GM12878 (cell line): Measurements from ENCODE around the gene BANP. TPM values are rescaled to one million over a fixed set of nuclear protein-coding genes. Genes with fewer than 3 reads are reported as not detected.

Source experiments
- ATAC-seq: fragments of 200-7000 bp; cut with Tn5 transposase; 3 replicates; pipeline ENCODE4 v1.9.1; 2020; ENCODE audit warnings: mild to moderate bottlenecking, moderate library complexity
- BruUV-seq: library from RNA; stranded (reverse); fragments of 400-500 nt; replicated peaks from 2 replicates; lab custom pipeline; 2021; lab: Mats Ljungman, UMichigan
- CTCF ChIA-PET: fragments of 300-600 bp; sonication (Branson Sonifier 250); formaldehyde crosslinking; extraction: SDS; loops from one replicate; lab custom pipeline; 2021; ENCODE audit warnings: inconsistent platforms; lab: Yijun Ruan, JAX
- POLR2A ChIA-PET: fragments of 350-600 bp; formaldehyde crosslinking; extraction: SDS; loops from one replicate; lab custom pipeline; 2021; ENCODE audit warnings: inconsistent platforms; lab: Charles Lee
- RAD21 ChIA-PET: fragments of 300-600 bp; sonication (Branson Sonifier 250); formaldehyde crosslinking; loops from one replicate; lab custom pipeline; 2023; ENCODE audit warnings: antibody characterized with exemption; ENCODE audit not compliant: unreplicated experiment; lab: Charles Lee
- SMC1A ChIA-PET: fragments of 300-600 bp; sonication (Branson Sonifier 250); formaldehyde crosslinking; loops from one replicate; lab custom pipeline; 2023; ENCODE audit not compliant: unreplicated experiment, uncharacterized antibody; lab: Charles Lee
- DNase-seq: peaks from one replicate; pipeline ENCODE4 v3.0.0-alpha.2; 2011; ENCODE audit warnings: low read depth, low spot score
- FAIRE-seq: peaks from 3 replicates; lab custom pipeline; 2011; peaks lifted over from hg19 to GRCh38; lab: Jason Lieb, UNC
- H2AFZ ChIP-seq: 2 replicates; pipeline ENCODE4 v1.6.0; 2011; ENCODE audit warnings: low read depth, low read length, control low read depth; ENCODE audit not compliant: control insufficient read depth
- H3K27ac ChIP-seq: 2 replicates; pipeline ENCODE4 v1.5.1; 2011; ENCODE audit warnings: control low read depth; ENCODE audit not compliant: control insufficient read depth, insufficient read depth
- H3K27me3 ChIP-seq, 2 experiments: replicated peaks in 1 of 2; 2 replicates each; pipeline versions ENCODE4 v1.6.0 to v1.6.1; 2011; ENCODE audit warnings: low read length in 1 of 2; ENCODE audit not compliant: control insufficient read depth in 2 of 2, insufficient read depth in 2 of 2
- H3K36me3 ChIP-seq, 2 experiments: 2 replicates each; pipeline ENCODE4 v1.5.1; 2011; ENCODE audit warnings: low read length in 1 of 2; ENCODE audit not compliant: control insufficient read depth in 2 of 2, insufficient read depth in 2 of 2
- H3K4me1 ChIP-seq: 2 replicates; pipeline ENCODE4 v1.6.1; 2011; ENCODE audit warnings: mild to moderate bottlenecking, low read length, moderate library complexity, mixed read lengths; ENCODE audit not compliant: control insufficient read depth, insufficient read depth
- H3K4me2 ChIP-seq: 2 replicates; pipeline ENCODE4 v1.6.0; 2011; ENCODE audit warnings: control low read depth; ENCODE audit not compliant: control insufficient read depth, insufficient read depth
- H3K4me3 ChIP-seq: fragments of 200-600 bp; sonication (generic); 2 replicates; pipeline ENCODE4 v1.5.1; 2016
- H3K79me2 ChIP-seq: 2 replicates; pipeline ENCODE4 v1.6.0; 2011; ENCODE audit warnings: low read length; ENCODE audit not compliant: control insufficient read depth, insufficient read depth
- H3K9ac ChIP-seq: 2 replicates; pipeline ENCODE4 v1.8.0; 2011; ENCODE audit warnings: low read length, control low read depth, mixed read lengths; ENCODE audit not compliant: control insufficient read depth, insufficient read depth
- H3K9me3 ChIP-seq: replicated peaks from 3 replicates; pipeline ENCODE4 v1.5.1; 2011; ENCODE audit warnings: mild to moderate bottlenecking, low read length; ENCODE audit not compliant: control insufficient read depth, insufficient read depth
- H4K20me1 ChIP-seq: 2 replicates; pipeline ENCODE4 v1.6.0; 2011; ENCODE audit not compliant: control insufficient read depth, insufficient read depth
- ATF7 ChIP-seq: fragments of 450-650 bp; IDR thresholded peaks from 2 replicates; pipeline ENCODE4 v1.6.1; 2016; ENCODE audit warnings: low read depth, mild to moderate bottlenecking
- CUX1 ChIP-seq: IDR thresholded peaks from 2 replicates; pipeline ENCODE4 v1.6.1; 2012; ENCODE audit warnings: improper control_type of control experiment, low read depth, low read length; ENCODE audit not compliant: insufficient replicate concordance
- ELK1 ChIP-seq: IDR thresholded peaks from 2 replicates; pipeline ENCODE4 v1.6.1; 2012; ENCODE audit warnings: low read depth, low read length, improper control_type of control experiment
- ETV6 ChIP-seq, 2 experiments: fragments of 450-650 bp in 1 of 2; IDR thresholded peaks in 1 of 2; conservative IDR thresholded peaks in 1 of 2; 2 replicates each; pipeline ENCODE4 v1.6.1; 2014; ENCODE audit warnings: antibody characterized with exemption in 1 of 2, borderline replicate concordance in 1 of 2, low read depth in 1 of 2, mild to moderate bottlenecking in 1 of 2, moderate library complexity in 1 of 2
- IKZF1 ChIP-seq: fragments of 450-650 bp; conservative IDR thresholded peaks from 2 replicates; pipeline ENCODE4 v1.6.1; 2017; ENCODE audit warnings: antibody characterized with exemption, mild to moderate bottlenecking
- MAX ChIP-seq: IDR thresholded peaks from 2 replicates; pipeline ENCODE4 v1.6.1; 2012; ENCODE audit warnings: low read depth, low read length, improper control_type of control experiment
- MXI1 ChIP-seq: fragments of 150-350 bp; IDR thresholded peaks from 2 replicates; pipeline ENCODE4 v1.6.1; 2011; ENCODE audit warnings: low read depth, mild to moderate bottlenecking, inconsistent platforms, low read length, improper control_type of control experiment
- NFYA ChIP-seq: IDR thresholded peaks from 2 replicates; pipeline ENCODE4 v1.6.1; 2011; ENCODE audit warnings: low read depth, mild to moderate bottlenecking, low read length, improper control_type of control experiment, borderline replicate concordance
- RELB ChIP-seq: fragments of 450-650 bp; IDR thresholded peaks from 2 replicates; pipeline ENCODE4 v1.6.1; 2017; ENCODE audit warnings: low read depth, mild to moderate bottlenecking, moderate library complexity
- SPI1 ChIP-seq: IDR thresholded peaks from 2 replicates; pipeline ENCODE4 v1.6.1; 2011; ENCODE audit warnings: low read depth, mild to moderate bottlenecking, low read length, moderate library complexity, borderline replicate concordance; ENCODE audit not compliant: insufficient read depth
- TCF7 ChIP-seq: IDR thresholded peaks from 2 replicates; pipeline ENCODE4 v1.6.1; 2014; ENCODE audit warnings: antibody characterized with exemption, borderline replicate concordance
- WGBS: methylation state at CpG from one replicate; pipeline ENCODE4 v1.1.6; 2016; ENCODE audit warnings: low lambda C conversion rate; ENCODE audit not compliant: insufficient replicate concordance, insufficient coverage; ENCODE audit errors: missing lambda C conversion rate; 5-methylcytosine and 5-hydroxymethylcytosine counted together
- in situ Hi-C: fragments of 300-500 bp; cut with MboI; formaldehyde crosslinking; loops from 9 replicates; pipeline ENCODE4 v1.14.3; 2018; ENCODE audit warnings: mixed read lengths
- intact Hi-C: fragments of 100-400 bp; cut with micrococcal nuclease; formaldehyde crosslinking; loops from one replicate; pipeline ENCODE4 v1.14.2; 2022; ENCODE audit not compliant: unreplicated experiment
- polyA plus RNA-seq, 11 experiments: library from polyadenylated mRNA; depleted of rRNA in 4 of 11; unstranded in 6 of 11; stranded (reverse) in 5 of 11; fragments of >200 nt; fragmentation: Nextera tagmentation in 4 of 11; fragmentation: Illumina TruSeq in 1 of 11; extraction: Ambion mirVana in 4 of 11; extraction: Trizol in 1 of 11; gene quantifications; 1 replicate in 1 of 11; 2 replicates in 10 of 11; pipeline versions ENCODE4 v1.2.1 to v1.2.3, GENCODE V29; 2011 to 2016; ENCODE audit warnings: inconsistent platforms in 2 of 11, missing spikeins in 2 of 11, low read depth in 1 of 11
- total RNA-seq, 4 experiments: library from RNA; depleted of rRNA in 3 of 4; stranded (reverse); fragments of >200 nt in 3 of 4; fragmentation: Illumina TruSeq in 1 of 4; extraction: Trizol in 1 of 4; gene quantifications; 2 replicates each; pipeline versions ENCODE4 v1.2.1 to v1.2.3, GENCODE V29; 2013 to 2021
- TF ChIP-seq, protein P1 (sequence below): fragments of 450-650 bp; IDR thresholded peaks from 2 replicates; pipeline ENCODE4 v1.6.1; 2017; ENCODE audit warnings: antibody characterized with exemption, mild to moderate bottlenecking, moderate library complexity

BANP gene
- total and polyA plus RNA-seq, 10 of the 15 experiments (the other 5 are each of a cell fraction or from before 2014, with no cell fraction given): 3.9 to 21.9 (median 12.2) TPM

DNA sequence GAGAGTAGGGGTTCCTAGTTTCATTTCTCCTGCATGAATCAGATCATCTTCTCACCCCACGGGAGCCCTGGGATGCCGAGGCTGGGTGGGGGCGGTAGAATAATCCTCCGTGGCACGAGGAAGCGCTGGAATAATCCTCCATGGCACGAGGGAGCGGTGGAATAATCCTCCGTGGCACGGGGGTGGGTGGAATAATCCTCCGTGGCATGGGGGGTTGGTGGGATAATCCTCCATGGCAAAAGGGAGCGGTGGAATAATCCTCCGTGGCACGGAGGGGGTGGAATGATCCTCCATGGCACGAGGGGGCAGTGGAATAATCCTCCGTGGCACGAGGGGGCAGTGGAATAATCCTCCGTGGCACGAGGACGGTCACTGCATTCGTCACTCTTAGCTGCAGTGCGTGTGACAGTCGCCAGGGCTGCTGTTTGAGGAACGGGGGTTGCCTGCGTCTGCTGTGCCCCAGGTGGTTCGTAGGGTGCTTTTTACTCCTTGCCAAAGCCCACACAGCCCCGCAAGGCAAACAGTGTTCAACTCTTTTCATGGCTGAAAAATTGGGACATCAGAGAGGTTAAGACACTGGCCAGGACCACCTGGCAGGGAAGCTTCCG lies 152.5 kb downstream of the BANP start:
- no peaks in the 10 kb centered on the region for H3K79me2 ChIP-seq
- H2AFZ ChIP-seq: no peak overlapping the region
- no peak overlapping the region for H3K4me2 ChIP-seq
- DNase-seq (no peak), FAIRE-seq (no peak), ATAC-seq (no peak)
- no TSS peak for BruUV-seq
- RAD21 ChIA-PET: no interaction called here
- no peak overlapping the region for H3K27ac ChIP-seq
- CTCF ChIA-PET: no interaction called here
- H4K20me1 ChIP-seq: no peaks in the 10 kb centered on the region
- no peak overlapping the region for H3K4me3 ChIP-seq
- in situ Hi-C loops: no loop called here
- WGBS: 45% methylated on average over 28 of the region's 28 CpGs
- no peaks in the 10 kb centered on the region for H3K9me3 ChIP-seq
- no peak overlapping the region for H3K9ac ChIP-seq
- H3K36me3 ChIP-seq: no peaks in the 10 kb centered on the region
- H3K27me3 ChIP-seq: no peaks in the 10 kb centered on the region
- POLR2A ChIA-PET: no interaction called here
- intact Hi-C loops: no loop called here
- SMC1A ChIA-PET: no interaction called here
- H3K4me1 ChIP-seq: no peaks in the 10 kb centered on the region
- no peak for TF ChIP-seq CUX1
- no peak for TF ChIP-seq IKZF1
- TF ChIP-seq TCF7: no peak
- TF ChIP-seq MAX: no peak
- TF ChIP-seq ELK1: no peak
- TF ChIP-seq, protein P1, sequence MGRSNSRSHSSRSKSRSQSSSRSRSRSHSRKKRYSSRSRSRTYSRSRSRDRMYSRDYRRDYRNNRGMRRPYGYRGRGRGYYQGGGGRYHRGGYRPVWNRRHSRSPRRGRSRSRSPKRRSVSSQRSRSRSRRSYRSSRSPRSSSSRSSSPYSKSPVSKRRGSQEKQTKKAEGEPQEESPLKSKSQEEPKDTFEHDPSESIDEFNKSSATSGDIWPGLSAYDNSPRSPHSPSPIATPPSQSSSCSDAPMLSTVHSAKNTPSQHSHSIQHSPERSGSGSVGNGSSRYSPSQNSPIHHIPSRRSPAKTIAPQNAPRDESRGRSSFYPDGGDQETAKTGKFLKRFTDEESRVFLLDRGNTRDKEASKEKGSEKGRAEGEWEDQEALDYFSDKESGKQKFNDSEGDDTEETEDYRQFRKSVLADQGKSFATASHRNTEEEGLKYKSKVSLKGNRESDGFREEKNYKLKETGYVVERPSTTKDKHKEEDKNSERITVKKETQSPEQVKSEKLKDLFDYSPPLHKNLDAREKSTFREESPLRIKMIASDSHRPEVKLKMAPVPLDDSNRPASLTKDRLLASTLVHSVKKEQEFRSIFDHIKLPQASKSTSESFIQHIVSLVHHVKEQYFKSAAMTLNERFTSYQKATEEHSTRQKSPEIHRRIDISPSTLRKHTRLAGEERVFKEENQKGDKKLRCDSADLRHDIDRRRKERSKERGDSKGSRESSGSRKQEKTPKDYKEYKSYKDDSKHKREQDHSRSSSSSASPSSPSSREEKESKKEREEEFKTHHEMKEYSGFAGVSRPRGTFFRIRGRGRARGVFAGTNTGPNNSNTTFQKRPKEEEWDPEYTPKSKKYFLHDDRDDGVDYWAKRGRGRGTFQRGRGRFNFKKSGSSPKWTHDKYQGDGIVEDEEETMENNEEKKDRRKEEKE: no peak
- no peak for TF ChIP-seq SPI1
- no peak for TF ChIP-seq ATF7
- TF ChIP-seq NFYA: no peak
- TF ChIP-seq ETV6 (conservative IDR thresholded peaks at IDR 0.05 in 1 of 2, IDR thresholded peaks at IDR 0.05 in 1 of 2; ENCODE audit: borderline replicate concordance in 1 of 2, low read depth in 1 of 2): no peak
- no peak for TF ChIP-seq RELB
- TF ChIP-seq MXI1: no peak
